Tibial nerve (tissue), 4 donors: ENCODE data around the gene MR1.

Source experiments
- CTCF ChIP-seq, 5 experiments: fragments of 200-600 bp in 3 of 5; fragments of 450-650 bp in 2 of 5; sonication (generic) in 3 of 5; IDR thresholded peaks; one replicate each; pipeline ENCODE4 v1.5.1; 2016 to 2019; ENCODE audit warnings: antibody characterized with exemption in 5 of 5, mild to moderate bottlenecking in 3 of 5, moderate library complexity in 2 of 5
- EP300 ChIP-seq, 2 donors: sonication (generic); formaldehyde crosslinking; IDR thresholded peaks; one replicate each; pipeline ENCODE4 v1.6.1; 2017; ENCODE audit warnings: antibody characterized with exemption in 2 of 2, mild to moderate bottlenecking in 1 of 2

- no peak for TF ChIP-seq EP300 (IDR thresholded peaks at IDR 0.05)
- TF ChIP-seq CTCF (IDR thresholded peaks at IDR 0.05) = no peak
Observed at GRCh38 chr1:181049378-181049777, 15.6 kb downstream of the MR1 start.
